GM12878 (cell line): Measurements from ENCODE around the gene ZNF783. TPM values are rescaled to one million over a fixed set of nuclear protein-coding genes. Genes with fewer than 3 reads are reported as not detected.

Experiments
- ATAC-seq: fragments of 200-7000 bp; cut with Tn5 transposase; 3 replicates; pipeline ENCODE4 v1.9.1; 2020; ENCODE audit warnings: mild to moderate bottlenecking, moderate library complexity
- BruUV-seq: library from RNA; stranded (reverse); fragments of 400-500 nt; replicated peaks from 2 replicates; lab custom pipeline; 2021; lab: Mats Ljungman, UMichigan
- CTCF ChIA-PET: fragments of 300-600 bp; sonication (Branson Sonifier 250); formaldehyde crosslinking; extraction: SDS; loops from one replicate; lab custom pipeline; 2021; ENCODE audit warnings: inconsistent platforms; lab: Yijun Ruan, JAX
- POLR2A ChIA-PET: fragments of 350-600 bp; formaldehyde crosslinking; extraction: SDS; loops from one replicate; lab custom pipeline; 2021; ENCODE audit warnings: inconsistent platforms; lab: Charles Lee
- RAD21 ChIA-PET: fragments of 300-600 bp; sonication (Branson Sonifier 250); formaldehyde crosslinking; loops from one replicate; lab custom pipeline; 2023; ENCODE audit warnings: antibody characterized with exemption; ENCODE audit not compliant: unreplicated experiment; lab: Charles Lee
- SMC1A ChIA-PET: fragments of 300-600 bp; sonication (Branson Sonifier 250); formaldehyde crosslinking; loops from one replicate; lab custom pipeline; 2023; ENCODE audit not compliant: unreplicated experiment, uncharacterized antibody; lab: Charles Lee
- DNase-seq: peaks from one replicate; pipeline ENCODE4 v3.0.0-alpha.2; 2011; ENCODE audit warnings: low read depth, low spot score
- FAIRE-seq: peaks from 3 replicates; lab custom pipeline; 2011; peaks lifted over from hg19 to GRCh38; lab: Jason Lieb, UNC
- H2AFZ ChIP-seq: 2 replicates; pipeline ENCODE4 v1.6.0; 2011; ENCODE audit warnings: low read depth, low read length, control low read depth; ENCODE audit not compliant: control insufficient read depth
- H3K27ac ChIP-seq: 2 replicates; pipeline ENCODE4 v1.5.1; 2011; ENCODE audit warnings: control low read depth; ENCODE audit not compliant: control insufficient read depth, insufficient read depth
- H3K27me3 ChIP-seq, 2 experiments: replicated peaks in 1 of 2; 2 replicates each; pipeline versions ENCODE4 v1.6.0 to v1.6.1; 2011; ENCODE audit warnings: low read length in 1 of 2; ENCODE audit not compliant: control insufficient read depth in 2 of 2, insufficient read depth in 2 of 2
- H3K36me3 ChIP-seq, 2 experiments: 2 replicates each; pipeline ENCODE4 v1.5.1; 2011; ENCODE audit warnings: low read length in 1 of 2; ENCODE audit not compliant: control insufficient read depth in 2 of 2, insufficient read depth in 2 of 2
- H3K4me1 ChIP-seq: 2 replicates; pipeline ENCODE4 v1.6.1; 2011; ENCODE audit warnings: mild to moderate bottlenecking, low read length, moderate library complexity, mixed read lengths; ENCODE audit not compliant: control insufficient read depth, insufficient read depth
- H3K4me2 ChIP-seq: 2 replicates; pipeline ENCODE4 v1.6.0; 2011; ENCODE audit warnings: control low read depth; ENCODE audit not compliant: control insufficient read depth, insufficient read depth
- H3K4me3 ChIP-seq: fragments of 200-600 bp; sonication (generic); 2 replicates; pipeline ENCODE4 v1.5.1; 2016
- H3K79me2 ChIP-seq: 2 replicates; pipeline ENCODE4 v1.6.0; 2011; ENCODE audit warnings: low read length; ENCODE audit not compliant: control insufficient read depth, insufficient read depth
- H3K9ac ChIP-seq: 2 replicates; pipeline ENCODE4 v1.8.0; 2011; ENCODE audit warnings: low read length, control low read depth, mixed read lengths; ENCODE audit not compliant: control insufficient read depth, insufficient read depth
- H3K9me3 ChIP-seq: replicated peaks from 3 replicates; pipeline ENCODE4 v1.5.1; 2011; ENCODE audit warnings: mild to moderate bottlenecking, low read length; ENCODE audit not compliant: control insufficient read depth, insufficient read depth
- H4K20me1 ChIP-seq: 2 replicates; pipeline ENCODE4 v1.6.0; 2011; ENCODE audit not compliant: control insufficient read depth, insufficient read depth
- CBX3 ChIP-seq: fragments of 200-600 bp; sonication (generic); IDR thresholded peaks from 2 replicates; pipeline ENCODE4 v1.6.1; 2016; ENCODE audit warnings: low read depth, borderline replicate concordance
- CREB1 ChIP-seq: IDR thresholded peaks from 2 replicates; pipeline ENCODE4 v1.6.1; 2012; ENCODE audit warnings: low read depth, mild to moderate bottlenecking, inconsistent platforms
- ELK1 ChIP-seq: IDR thresholded peaks from 2 replicates; pipeline ENCODE4 v1.6.1; 2012; ENCODE audit warnings: low read depth, low read length, improper control_type of control experiment
- FOS ChIP-seq: IDR thresholded peaks from 3 replicates; pipeline ENCODE4 v1.6.1; 2011; ENCODE audit warnings: borderline replicate concordance; ENCODE audit not compliant: insufficient read length; ENCODE audit errors: extremely low read depth
- FOXM1 ChIP-seq: IDR thresholded peaks from 2 replicates; pipeline ENCODE4 v1.6.1; 2012; ENCODE audit warnings: low read depth, mild to moderate bottlenecking, inconsistent platforms, low read length, moderate library complexity
- HDAC6 ChIP-seq: fragments of 200-600 bp; sonication (generic); IDR thresholded peaks from one replicate; pipeline ENCODE4 v1.8.0; 2017; ENCODE audit warnings: antibody characterized with exemption; ENCODE audit not compliant: unreplicated experiment
- IRF5 ChIP-seq: fragments of 450-650 bp; IDR thresholded peaks from 2 replicates; pipeline ENCODE4 v1.6.1; 2017; ENCODE audit warnings: borderline replicate concordance
- NR2C1 ChIP-seq: fragments of 450-650 bp; IDR thresholded peaks from 2 replicates; pipeline ENCODE4 v1.6.1; 2017; ENCODE audit warnings: antibody characterized with exemption, mild to moderate bottlenecking, moderate library complexity
- NR2C2 ChIP-seq: IDR thresholded peaks from 2 replicates; pipeline ENCODE4 v1.6.1; 2011; ENCODE audit warnings: borderline replicate concordance, low read depth; ENCODE audit not compliant: control insufficient read depth, insufficient read length
- POLR2A ChIP-seq: IDR thresholded peaks from 2 replicates; pipeline ENCODE4 v1.6.1; 2011; ENCODE audit warnings: low read depth, mild to moderate bottlenecking, low read length
- STAT1 ChIP-seq: fragments of 450-650 bp; conservative IDR thresholded peaks from 2 replicates; pipeline ENCODE4 v1.6.1; 2014; ENCODE audit warnings: antibody characterized with exemption, mild to moderate bottlenecking
- ZBTB33 ChIP-seq: fragments of 450-650 bp; IDR thresholded peaks from 2 replicates; pipeline ENCODE4 v1.6.1; 2017; ENCODE audit warnings: mild to moderate bottlenecking
- ZNF274 ChIP-seq: IDR thresholded peaks from one replicate; pipeline ENCODE4 v1.8.0; 2011; ENCODE audit not compliant: insufficient read length, insufficient read depth
- WGBS: methylation state at CpG from one replicate; pipeline ENCODE4 v1.1.6; 2016; ENCODE audit warnings: low lambda C conversion rate; ENCODE audit not compliant: insufficient replicate concordance, insufficient coverage; ENCODE audit errors: missing lambda C conversion rate; 5-methylcytosine and 5-hydroxymethylcytosine counted together
- in situ Hi-C: fragments of 300-500 bp; cut with MboI; formaldehyde crosslinking; loops from 9 replicates; pipeline ENCODE4 v1.14.3; 2018; ENCODE audit warnings: mixed read lengths
- intact Hi-C: fragments of 100-400 bp; cut with micrococcal nuclease; formaldehyde crosslinking; loops from one replicate; pipeline ENCODE4 v1.14.2; 2022; ENCODE audit not compliant: unreplicated experiment
- polyA plus RNA-seq, 11 experiments: library from polyadenylated mRNA; depleted of rRNA in 4 of 11; unstranded in 6 of 11; stranded (reverse) in 5 of 11; fragments of >200 nt; fragmentation: Nextera tagmentation in 4 of 11; fragmentation: Illumina TruSeq in 1 of 11; extraction: Ambion mirVana in 4 of 11; extraction: Trizol in 1 of 11; gene quantifications; 1 replicate in 1 of 11; 2 replicates in 10 of 11; pipeline versions ENCODE4 v1.2.1 to v1.2.3, GENCODE V29; 2011 to 2016; ENCODE audit warnings: inconsistent platforms in 2 of 11, missing spikeins in 2 of 11, low read depth in 1 of 11
- total RNA-seq, 4 experiments: library from RNA; depleted of rRNA in 3 of 4; stranded (reverse); fragments of >200 nt in 3 of 4; fragmentation: Illumina TruSeq in 1 of 4; extraction: Trizol in 1 of 4; gene quantifications; 2 replicates each; pipeline versions ENCODE4 v1.2.1 to v1.2.3, GENCODE V29; 2013 to 2021
- TF ChIP-seq, protein P1 (sequence below): fragments of 150-350 bp; IDR thresholded peaks from 2 replicates; pipeline ENCODE4 v1.6.1; 2016; ENCODE audit warnings: low read depth, low read length

The ZNF783 gene
- total and polyA plus RNA-seq, 10 of the 15 experiments (the other 5 are each of a cell fraction or from before 2014, with no cell fraction given), result 2.0 to 14.4 (median 6.4) TPM

GRCh38 chr7:149229526-149229925 lies 32.5 kb upstream of the ZNF783 start:
- CTCF ChIA-PET, result interaction anchor here (1.4 to 2.0 kb wide), 3 partner anchors 9 to 34 kb away, joined by 3 to 7 read pairs (median 6); partner anchors contain the start of gene ZNF282
- Histone ChIP-seq H2AFZ (no peak overlapping the region), H3K4me2 (no peak overlapping the region), H4K20me1 (no peaks in the 10 kb centered on the region), H3K79me2 (no peaks in the 10 kb centered on the region), H3K27ac (no peak overlapping the region), H3K36me3 (peaks cover 0 to 6% of the 10 kb centered on the region in 2 experiments; a peak in 3 of 4 replicates), H3K27me3 (no peaks in the 10 kb centered on the region), H3K9me3 (no peaks in the 10 kb centered on the region), H3K4me3 (no peak overlapping the region), H3K4me1 (no peaks in the 10 kb centered on the region), H3K9ac (no peak overlapping the region)
- BruUV-seq, result no TSS peak
- in situ Hi-C loops, result no loop called here
- peak; percentile 13 for ATAC-seq
- POLR2A ChIA-PET, result interaction anchor here (0.5 to 0.6 kb wide), 2 partner anchors 372 to 682 kb away, joined by 3 to 5 read pairs; no protein-coding TSS in a partner anchor
- no peak for DNase-seq
- intact Hi-C loops, result no loop called here
- SMC1A ChIA-PET, result interaction anchor here (0.9 kb wide), 1 partner anchor 8 kb away, joined by 3 read pairs; no protein-coding TSS in a partner anchor
- TF ChIP-seq CREB1 (no peak), FOXM1 (peak; percentile 28; the same call in 1 of the 2 replicates), ZNF274 (no peak), POLR2A (peak; percentile 17; the same call in 1 of the 2 replicates), CBX3 (no peak), NR2C2 (no peak), FOS (no peak), ELK1 (no peak), HDAC6 (no peak), NR2C1 (no peak), IRF5 (no peak), ZBTB33 (no peak), STAT1 (no peak)
- TF ChIP-seq, protein P1, sequence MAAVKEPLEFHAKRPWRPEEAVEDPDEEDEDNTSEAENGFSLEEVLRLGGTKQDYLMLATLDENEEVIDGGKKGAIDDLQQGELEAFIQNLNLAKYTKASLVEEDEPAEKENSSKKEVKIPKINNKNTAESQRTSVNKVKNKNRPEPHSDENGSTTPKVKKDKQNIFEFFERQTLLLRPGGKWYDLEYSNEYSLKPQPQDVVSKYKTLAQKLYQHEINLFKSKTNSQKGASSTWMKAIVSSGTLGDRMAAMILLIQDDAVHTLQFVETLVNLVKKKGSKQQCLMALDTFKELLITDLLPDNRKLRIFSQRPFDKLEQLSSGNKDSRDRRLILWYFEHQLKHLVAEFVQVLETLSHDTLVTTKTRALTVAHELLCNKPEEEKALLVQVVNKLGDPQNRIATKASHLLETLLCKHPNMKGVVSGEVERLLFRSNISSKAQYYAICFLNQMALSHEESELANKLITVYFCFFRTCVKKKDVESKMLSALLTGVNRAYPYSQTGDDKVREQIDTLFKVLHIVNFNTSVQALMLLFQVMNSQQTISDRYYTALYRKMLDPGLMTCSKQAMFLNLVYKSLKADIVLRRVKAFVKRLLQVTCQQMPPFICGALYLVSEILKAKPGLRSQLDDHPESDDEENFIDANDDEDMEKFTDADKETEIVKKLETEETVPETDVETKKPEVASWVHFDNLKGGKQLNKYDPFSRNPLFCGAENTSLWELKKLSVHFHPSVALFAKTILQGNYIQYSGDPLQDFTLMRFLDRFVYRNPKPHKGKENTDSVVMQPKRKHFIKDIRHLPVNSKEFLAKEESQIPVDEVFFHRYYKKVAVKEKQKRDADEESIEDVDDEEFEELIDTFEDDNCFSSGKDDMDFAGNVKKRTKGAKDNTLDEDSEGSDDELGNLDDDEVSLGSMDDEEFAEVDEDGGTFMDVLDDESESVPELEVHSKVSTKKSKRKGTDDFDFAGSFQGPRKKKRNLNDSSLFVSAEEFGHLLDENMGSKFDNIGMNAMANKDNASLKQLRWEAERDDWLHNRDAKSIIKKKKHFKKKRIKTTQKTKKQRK, result no peak
- WGBS, result 58% methylated on average over 6 of the region's 6 CpGs
- FAIRE-seq, result no peak
- RAD21 ChIA-PET, result no interaction called here
